GM19438 (cell line): ENCODE results near the gene IL17REL.

Experiments used
- ATAC-seq: cut with Tn5 transposase; IDR thresholded peaks from one replicate; pipeline ENCODE4 v1.9.1; 2021; ENCODE audit warnings: low read depth; ENCODE audit not compliant: unreplicated experiment

IL17REL gene

DNA sequence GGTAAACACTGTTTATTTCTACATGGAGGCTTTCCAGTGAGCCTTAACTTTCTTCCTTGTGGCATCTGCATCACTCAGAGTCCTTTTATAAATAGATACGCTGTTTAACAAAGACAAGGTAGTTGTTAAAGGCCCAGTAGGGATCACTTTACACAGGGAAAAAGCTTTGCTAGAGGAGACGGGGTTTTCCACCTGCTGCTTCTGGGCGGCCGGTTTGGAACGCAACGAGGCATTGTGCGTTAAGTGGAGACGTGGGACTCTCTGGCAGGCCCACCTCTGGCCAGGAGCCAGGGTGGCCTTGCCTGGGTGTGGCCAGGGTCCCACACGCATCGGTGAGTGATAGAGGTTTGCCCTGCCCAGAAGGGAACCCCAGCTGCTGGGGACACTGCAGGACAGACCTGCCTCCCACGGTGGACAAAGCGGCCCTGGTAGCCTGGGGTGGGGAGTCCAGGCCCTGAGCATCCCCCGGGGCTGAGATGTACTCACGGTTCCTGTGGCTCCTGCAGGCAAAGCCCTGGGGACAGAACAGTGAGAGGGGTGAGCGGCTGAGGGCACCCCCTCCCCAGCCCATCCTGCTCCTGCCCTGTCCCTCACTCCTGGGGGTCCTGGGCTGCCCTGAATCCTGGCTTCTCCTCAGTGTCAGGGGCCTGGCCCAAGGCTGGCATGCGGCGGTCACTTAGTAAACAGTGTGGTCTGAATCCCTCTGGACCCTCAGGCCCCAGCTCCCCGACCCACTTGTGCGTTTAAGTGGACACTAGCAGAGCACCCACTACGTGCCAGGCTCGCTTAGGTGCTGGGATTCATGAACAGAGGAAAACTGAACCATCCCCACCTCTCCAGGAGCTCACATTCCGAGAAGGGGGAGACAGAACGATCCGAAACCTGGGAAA is 4.2 kb downstream of the IL17REL start:
- ATAC-seq, result no peak

GRCh38 chr22:50007057-50007511 is 5.5 kb downstream of the IL17REL start:
- no peak for ATAC-seq

DNA sequence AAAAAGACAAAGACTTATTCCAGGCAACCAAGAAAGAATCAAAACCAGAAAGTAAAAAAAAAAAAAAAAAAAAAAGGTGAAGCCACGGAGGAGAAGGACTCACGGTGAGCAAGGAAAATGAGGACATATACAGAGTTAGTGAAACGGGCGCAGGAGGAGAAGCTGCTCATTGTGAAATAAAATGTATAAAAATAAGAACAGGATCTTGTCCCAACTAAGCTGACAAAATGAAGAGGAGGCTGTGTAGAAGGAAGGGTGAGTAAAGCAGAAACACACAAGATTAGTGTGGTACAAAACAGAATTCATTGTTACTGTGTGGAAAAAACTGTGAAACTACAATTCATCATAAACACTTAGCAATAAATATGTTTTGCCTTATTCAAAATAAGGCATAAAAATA is 7.6 kb downstream of the IL17REL start:
- ATAC-seq, result no peak

DNA sequence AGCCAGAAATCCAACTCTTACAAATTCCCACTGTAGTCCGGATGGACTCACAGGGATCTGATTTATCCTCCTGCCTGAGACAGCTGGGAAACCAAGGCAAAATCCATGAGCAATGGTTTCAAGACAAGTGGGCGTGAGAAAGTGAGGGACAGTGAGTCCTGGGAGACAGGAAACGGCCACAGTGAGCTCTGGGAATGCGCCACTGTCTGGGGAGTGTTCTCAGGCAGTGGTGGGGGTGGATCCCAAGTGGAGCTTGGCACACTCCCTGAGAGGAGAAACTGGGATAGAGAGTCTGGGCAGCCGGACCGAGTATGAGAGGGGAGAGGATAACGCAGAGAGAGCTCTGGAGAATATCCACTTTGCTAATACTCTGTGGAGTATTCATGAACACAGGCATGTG is 9.8 kb downstream of the IL17REL start:
- ATAC-seq, result no peak

GRCh38 chr22:50001388-50002231 is 11.0 kb downstream of the IL17REL start:
- ATAC-seq, result no peak

- no peak for ATAC-seq
Observed at GRCh38 chr22:50000587-50001387, 11.8 kb downstream of the IL17REL start.

GRCh38 chr22:49999946-50000586 is 12.5 kb downstream of the IL17REL start:
- ATAC-seq, result no peak

- no peak for ATAC-seq
Observed at GRCh38 chr22:49999063-49999945, 13.3 kb downstream of the IL17REL start.

DNA sequence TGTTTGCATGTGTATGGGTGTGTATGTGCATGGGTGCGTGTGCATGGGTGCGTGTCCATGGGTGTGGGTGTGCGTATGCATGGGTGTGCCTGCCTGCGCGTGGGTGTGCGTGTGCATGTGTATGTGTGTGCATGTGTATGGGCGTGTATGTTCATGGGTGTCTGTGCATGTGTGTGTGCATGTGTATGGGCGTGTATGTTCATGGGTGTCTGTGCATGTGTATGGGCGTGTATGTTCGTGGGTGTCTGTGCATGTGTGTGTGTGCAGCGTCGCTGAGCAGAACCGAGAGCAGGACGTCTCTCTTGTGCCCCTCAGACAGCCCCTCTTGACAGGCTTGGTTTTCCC is 13.9 kb downstream of the IL17REL start:
- ATAC-seq, result no peak

DNA sequence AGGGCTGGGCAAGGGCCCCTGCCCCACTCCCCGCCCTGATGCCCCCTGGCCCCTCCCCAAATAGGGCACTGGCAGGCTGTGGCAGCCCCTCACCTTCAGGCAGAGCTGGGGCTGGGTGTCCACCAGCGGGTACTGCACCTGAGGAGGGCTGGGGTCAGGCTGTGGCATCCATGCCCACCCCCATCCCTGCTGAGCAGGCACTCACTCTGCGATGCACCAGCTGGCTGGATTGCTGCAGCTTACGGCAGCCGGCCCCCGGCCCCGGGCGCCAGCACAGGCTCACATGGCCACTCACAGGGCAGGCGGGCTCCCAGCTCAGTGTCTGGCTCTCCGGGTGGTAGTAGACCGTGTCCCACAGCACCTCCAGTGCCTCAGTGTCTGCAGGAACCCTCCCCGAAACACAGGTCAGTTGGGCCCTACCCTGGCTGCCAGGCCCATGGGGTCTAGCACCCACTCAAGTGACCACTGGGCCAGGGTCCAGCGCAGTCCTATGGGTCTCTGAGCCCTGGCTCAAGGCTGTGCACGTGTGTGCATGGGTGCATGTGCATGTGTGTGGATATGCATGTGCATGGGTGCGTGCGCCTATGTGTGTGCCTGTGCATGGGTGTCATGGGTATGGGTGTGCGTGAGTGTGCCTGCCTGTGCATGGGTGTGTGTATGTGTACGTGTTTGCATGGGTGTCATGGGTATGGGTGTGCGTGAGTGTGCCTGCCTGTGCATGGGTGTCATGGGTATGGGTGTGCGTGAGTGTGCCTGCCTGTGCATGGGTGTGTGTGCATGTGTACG is 14.4 kb downstream of the IL17REL start:
- no peak for ATAC-seq

- ATAC-seq, result no peak
Observed at GRCh38 chr22:49997251-49997599, 15.3 kb downstream of the IL17REL start.

GRCh38 chr22:49996518-49997250 is 15.9 kb downstream of the IL17REL start:
- ATAC-seq, result no peak

DNA sequence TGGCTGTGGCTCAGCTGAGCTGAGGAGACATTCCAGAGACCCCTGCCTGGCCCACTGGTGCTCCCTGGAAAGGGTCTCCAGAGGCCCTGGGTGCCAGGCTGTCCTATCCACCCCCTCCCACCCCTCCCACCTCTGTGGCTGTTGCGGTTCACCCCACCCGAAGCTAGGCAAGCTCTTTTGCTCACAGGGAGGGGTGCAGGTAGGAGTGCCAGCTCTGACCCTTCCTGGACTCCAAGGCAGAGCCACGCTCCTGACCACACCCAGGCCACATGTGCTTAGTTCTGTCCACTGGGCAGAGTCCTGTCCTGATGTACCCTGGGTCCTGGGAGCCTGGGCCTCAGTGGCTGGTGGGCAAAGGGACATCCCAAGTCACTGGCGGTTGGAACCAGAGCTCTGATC is 16.4 kb downstream of the IL17REL start:
- ATAC-seq, result no peak

DNA sequence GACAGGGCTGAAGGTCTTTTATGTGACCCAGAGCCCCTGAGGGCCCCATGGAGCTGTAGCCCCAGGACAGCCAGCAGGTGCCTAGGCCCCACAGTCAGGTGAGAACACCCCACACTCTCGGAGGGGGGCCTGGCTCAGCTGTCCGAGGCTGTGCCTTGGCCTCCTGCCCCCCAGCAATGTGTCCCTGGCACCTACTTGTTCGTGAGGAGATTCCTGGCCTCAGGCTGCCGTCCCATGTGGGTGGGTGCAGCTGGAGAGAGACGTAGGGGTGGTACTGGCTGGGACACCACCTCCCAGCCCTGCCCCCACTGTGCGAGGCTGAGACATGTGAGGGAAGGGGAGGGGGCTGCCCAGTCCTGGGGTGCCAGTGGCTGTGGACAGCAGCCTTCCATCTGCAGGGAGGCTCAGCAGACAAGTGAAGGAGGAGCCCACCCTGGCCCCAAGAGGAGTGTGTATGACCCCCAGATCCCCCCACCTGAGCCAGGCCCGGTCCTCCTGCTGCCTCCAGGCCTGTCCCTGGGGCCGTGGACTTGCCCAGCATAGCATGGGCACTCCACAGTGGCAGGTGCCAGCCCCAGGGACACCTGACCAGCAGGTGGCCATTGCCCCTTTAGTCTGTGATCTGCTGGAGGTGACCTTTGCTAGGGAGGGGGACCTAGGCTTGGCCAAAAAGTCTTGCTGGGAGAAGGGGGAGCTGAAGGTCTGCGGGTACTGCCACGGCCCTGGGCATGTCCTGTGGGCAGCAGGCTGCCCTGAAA is 17.0 kb downstream of the IL17REL start:
- ATAC-seq, result no peak

GRCh38 chr22:49995041-49995360 is 17.6 kb downstream of the IL17REL start:
- ATAC-seq, result no peak

DNA sequence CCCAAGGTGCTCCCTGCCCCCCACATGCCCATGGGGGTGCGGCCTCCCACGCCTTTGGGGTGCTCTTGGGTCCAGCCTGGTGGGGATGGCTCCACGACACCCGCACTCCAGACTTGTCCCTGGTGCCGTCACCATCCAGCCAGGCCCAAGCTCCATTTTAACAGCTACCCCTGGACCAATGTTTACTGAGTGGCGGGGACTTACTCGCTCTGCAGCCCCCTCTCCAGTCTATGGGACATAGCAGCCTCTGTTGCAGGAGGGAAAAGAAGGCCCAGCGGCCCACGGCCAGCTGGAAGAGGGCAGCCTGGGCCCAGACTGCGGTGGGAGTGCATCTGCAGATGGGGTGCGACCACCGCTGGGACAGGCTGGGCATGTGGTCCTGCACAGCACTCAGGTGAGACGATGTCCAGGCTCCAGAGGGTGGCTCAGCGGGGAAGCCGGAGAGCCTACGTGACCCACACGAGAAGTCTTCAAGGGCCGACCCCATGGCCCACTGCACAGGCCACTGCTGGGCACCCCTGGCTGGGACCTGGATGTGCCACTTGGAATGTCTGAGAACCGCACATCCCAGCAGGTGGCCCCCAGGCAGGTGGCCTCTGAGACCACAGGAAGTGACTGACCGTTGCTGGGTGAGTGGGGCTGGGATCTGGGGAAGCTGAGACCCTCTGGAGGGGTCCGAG is 18.1 kb downstream of the IL17REL start:
- ATAC-seq, result no peak
